ENCODE data around the gene SREBF1. TPM values are rescaled to one million over a fixed set of nuclear protein-coding genes. Genes with fewer than 3 reads are reported as not detected.
A peak's percentile ranks its signal among the peaks of the same experiment; 100 is the strongest.

SREBF1 gene
- total RNA-seq, 1 donor from 2014 or later: 83.0 TPM

DNA sequence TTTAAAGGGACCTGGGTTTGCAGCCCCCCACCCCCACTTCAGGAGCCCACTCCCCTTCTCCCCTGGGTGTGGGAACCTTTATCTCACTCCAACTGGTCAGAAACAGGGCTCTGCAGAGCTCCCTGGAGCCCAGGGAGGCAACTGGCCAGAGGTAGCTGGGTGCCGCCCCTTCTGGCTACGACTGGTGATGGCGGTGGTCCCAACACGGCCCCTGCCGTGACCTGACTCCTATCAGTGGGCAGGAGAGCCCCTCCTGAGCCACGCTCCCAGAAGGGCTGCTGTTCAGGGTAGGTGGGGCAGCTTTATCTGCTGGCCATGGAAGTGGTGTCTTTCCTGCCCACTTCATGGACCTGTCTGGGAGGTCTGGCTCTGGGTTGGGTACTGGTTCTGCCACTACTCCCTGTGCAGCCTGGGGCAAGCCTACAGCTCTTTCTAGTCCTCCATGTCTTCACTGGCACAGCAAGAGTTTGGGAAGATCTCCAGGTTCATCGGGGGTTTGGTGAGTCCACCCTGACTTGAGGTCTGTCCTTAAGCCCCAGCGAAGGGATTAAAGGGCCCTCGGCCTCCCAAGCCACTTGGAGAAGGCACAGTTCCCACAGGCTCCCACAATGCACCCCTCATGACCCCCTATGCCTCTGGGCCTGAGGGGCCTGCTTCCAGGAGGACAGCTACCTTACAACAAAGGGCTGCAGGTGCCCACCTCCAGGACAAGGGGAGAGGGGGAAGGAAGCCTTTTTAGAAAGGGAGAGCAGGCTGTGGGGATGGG lies 5.5 kb upstream of the SREBF1 start:
- Histone ChIP-seq H3K36me3 (ENCODE audit: control insufficient read depth, insufficient read depth, low read length) (no peaks in the 10 kb centered on the region), H3K27me3 (ENCODE audit: control insufficient read depth, insufficient read depth, low read length) (no peaks in the 10 kb centered on the region), H3K4me3 (ENCODE audit: low read depth, low read length) (no peak overlapping the region)
- no peak for DNase-seq (ENCODE audit: low read depth)
- TF ChIP-seq, protein P1, sequence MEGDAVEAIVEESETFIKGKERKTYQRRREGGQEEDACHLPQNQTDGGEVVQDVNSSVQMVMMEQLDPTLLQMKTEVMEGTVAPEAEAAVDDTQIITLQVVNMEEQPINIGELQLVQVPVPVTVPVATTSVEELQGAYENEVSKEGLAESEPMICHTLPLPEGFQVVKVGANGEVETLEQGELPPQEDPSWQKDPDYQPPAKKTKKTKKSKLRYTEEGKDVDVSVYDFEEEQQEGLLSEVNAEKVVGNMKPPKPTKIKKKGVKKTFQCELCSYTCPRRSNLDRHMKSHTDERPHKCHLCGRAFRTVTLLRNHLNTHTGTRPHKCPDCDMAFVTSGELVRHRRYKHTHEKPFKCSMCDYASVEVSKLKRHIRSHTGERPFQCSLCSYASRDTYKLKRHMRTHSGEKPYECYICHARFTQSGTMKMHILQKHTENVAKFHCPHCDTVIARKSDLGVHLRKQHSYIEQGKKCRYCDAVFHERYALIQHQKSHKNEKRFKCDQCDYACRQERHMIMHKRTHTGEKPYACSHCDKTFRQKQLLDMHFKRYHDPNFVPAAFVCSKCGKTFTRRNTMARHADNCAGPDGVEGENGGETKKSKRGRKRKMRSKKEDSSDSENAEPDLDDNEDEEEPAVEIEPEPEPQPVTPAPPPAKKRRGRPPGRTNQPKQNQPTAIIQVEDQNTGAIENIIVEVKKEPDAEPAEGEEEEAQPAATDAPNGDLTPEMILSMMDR (IDR thresholded peaks at IDR 0.05; ENCODE audit: insufficient read depth, low read length, poor library complexity, severe bottlenecking): no peak

DNA sequence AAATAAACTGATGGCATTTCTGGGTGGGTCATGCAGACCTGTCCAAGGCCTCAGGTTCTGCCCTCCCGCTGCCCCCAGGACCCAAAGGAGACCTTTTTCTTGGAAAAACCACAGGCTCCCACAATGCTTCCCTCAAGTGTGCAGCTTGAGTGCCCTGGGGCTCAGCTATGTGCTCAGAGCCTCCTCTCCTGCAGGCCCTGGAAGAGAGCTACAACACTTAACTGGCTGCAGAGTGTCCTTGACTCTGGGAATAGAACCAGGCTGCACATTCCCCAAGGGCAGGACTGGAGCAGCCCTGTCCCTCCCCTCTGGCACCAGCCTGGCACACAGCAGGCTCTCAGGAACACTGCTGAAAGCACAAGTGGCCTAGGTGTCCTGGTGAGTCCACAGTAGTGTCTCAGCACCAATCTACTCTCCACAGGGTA lies 4.8 kb upstream of the SREBF1 start:
- TF ChIP-seq, protein P1 (IDR thresholded peaks at IDR 0.05; ENCODE audit: insufficient read depth, low read length, poor library complexity, severe bottlenecking): no peak
- H3K36me3 ChIP-seq (ENCODE audit: control insufficient read depth, insufficient read depth, low read length): no peaks in the 10 kb centered on the region
- no peaks in the 10 kb centered on the region for H3K27me3 ChIP-seq (ENCODE audit: control insufficient read depth, insufficient read depth, low read length)
- H3K4me3 ChIP-seq (ENCODE audit: low read depth, low read length): no peak overlapping the region
- no peak for DNase-seq (ENCODE audit: low read depth)

DNA sequence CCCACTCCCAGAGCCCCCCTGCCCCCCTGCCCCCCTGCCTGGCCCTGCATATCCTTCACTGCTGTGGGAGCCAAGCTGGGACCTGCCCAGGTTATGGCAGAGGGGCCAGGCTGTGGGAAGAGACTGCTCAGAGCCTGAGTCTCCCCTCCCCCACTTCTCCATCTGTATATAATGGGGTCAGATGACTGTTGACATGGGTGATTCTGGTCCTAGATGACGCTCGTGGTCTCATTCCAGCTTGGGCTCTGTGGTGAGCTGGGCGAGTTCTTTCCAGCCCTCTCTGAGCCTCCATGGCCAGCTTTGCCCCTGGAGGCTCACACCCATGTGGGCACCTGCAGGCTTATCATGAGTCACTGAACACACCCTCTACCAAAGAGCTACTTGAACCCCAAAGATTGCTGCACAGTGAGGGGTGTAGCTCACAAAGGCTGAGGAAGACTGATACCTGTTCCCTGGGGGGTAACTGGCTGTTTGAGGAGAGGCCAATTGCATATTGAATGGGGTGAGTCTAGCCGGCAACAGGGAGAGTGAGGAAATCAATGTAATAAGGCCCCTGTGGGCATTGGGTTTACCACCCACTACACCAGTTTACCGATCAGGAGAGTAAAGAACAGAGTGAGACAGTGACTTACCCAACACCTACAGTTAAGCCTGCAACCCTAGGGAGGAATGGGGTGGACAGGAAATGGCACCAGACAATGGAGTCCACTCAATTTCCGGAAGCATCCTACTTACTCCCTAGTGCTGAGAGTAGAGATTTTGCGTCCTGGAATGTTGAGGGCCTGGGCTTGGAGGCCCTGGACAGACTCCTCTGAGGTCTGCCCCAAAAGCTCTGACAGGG lies 4.2 kb upstream of the SREBF1 start:
- Histone ChIP-seq H3K27me3 (ENCODE audit: control insufficient read depth, insufficient read depth, low read length) (no peaks in the 10 kb centered on the region), H3K4me3 (ENCODE audit: low read depth, low read length) (peak overlapping the region; percentile 38), H3K36me3 (ENCODE audit: control insufficient read depth, insufficient read depth, low read length) (no peaks in the 10 kb centered on the region)
- TF ChIP-seq, protein P1 (IDR thresholded peaks at IDR 0.05; ENCODE audit: insufficient read depth, low read length, poor library complexity, severe bottlenecking): no peak
- no peak for DNase-seq (ENCODE audit: low read depth)

DNA sequence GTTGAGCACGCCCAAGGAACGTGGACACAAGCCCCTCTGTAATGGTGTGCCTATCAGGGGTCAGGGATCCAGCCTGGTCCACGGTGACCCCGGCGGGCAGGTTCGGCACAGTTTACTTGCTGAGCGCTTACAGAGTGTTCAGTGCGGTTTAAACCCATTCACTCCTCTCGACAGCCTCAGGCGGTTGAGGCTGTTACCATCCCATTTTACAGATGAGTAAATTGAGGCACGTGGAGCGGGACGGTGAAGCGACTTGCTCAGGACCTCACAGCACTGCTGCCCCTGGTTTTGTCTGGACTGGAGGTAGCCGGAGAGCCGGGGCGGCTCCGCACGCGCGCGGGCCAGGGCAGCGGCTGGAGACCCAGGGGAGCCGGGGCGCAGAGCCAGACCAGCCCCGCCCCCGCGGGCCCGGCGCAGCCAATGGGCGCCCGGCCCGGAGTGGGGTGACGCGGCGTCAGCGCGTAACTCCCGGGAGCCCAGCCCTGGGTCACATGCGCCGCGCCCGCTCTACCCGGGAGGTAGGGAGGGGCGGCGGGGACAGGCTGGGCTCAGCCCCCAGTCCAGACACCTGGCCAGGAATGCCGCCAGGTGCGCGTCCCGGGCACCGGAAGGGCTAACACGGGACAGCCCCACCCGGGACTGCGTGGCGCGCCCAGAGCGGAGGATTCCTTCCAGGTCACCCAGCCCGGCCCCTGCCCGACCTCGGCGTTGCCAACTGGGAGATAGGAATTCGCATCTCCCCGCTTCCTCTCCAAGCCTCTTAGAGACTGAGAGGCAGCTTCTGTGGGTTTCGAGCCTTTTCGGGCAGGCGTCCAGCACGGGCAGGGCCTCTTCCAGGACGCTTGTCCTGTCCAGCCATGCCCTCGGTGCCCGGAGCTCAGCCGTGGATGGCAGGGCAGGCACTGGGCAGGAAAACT lies 3.3 kb upstream of the SREBF1 start:
- no peaks in the 10 kb centered on the region for H3K27me3 ChIP-seq (ENCODE audit: control insufficient read depth, insufficient read depth, low read length)

More for the DNA sequence above, 3.3 kb upstream of the SREBF1 start:
- TF ChIP-seq, protein P1 (IDR thresholded peaks at IDR 0.05; ENCODE audit: insufficient read depth, low read length, poor library complexity, severe bottlenecking): no peak
- Histone ChIP-seq H3K36me3 (ENCODE audit: control insufficient read depth, insufficient read depth, low read length) (no peaks in the 10 kb centered on the region), H3K4me3 (ENCODE audit: low read depth, low read length) (peak overlapping the region; percentile 38)
- peak; percentile 58 for DNase-seq (ENCODE audit: low read depth)
